HG03575 (cell line): Measurements from ENCODE around the gene KCNMA1.
"Not testable (repeated sequence)": the region's sequence is repeated elsewhere in the genome, so short reads cannot be mapped to it uniquely, and the experiment has no call there.

ENCODE experiments used
- ATAC-seq: cut with Tn5 transposase; IDR thresholded peaks from one replicate; pipeline ENCODE4 v1.9.1; 2021; ENCODE audit not compliant: unreplicated experiment, insufficient number of reproducible peaks, low FRiP score; ENCODE audit errors: extremely low read depth

Gene KCNMA1

GRCh38 chr10:77575271-77576006, 62.2 kb downstream of the KCNMA1 start:
- ATAC-seq, result no peak

- no peak for ATAC-seq
These were observed 63.2 kb downstream of the KCNMA1 start for GRCh38 chr10:77574438-77574837.

GRCh38 chr10:77572520-77572919, 65.1 kb downstream of the KCNMA1 start:
- ATAC-seq, result not testable (repeated sequence)

GRCh38 chr10:77571490-77571889, 66.1 kb downstream of the KCNMA1 start:
- no peak for ATAC-seq

- no peak for ATAC-seq
These were observed 70.6 kb downstream of the KCNMA1 start for GRCh38 chr10:77566914-77567566.

- no peak for ATAC-seq
These were observed 71.4 kb downstream of the KCNMA1 start for GRCh38 chr10:77566236-77566635.

GRCh38 chr10:77565590-77566023, 72.0 kb downstream of the KCNMA1 start:
- no peak for ATAC-seq

GRCh38 chr10:77564731-77565589, 72.6 kb downstream of the KCNMA1 start:
- no peak for ATAC-seq

- no peak for ATAC-seq
These were observed 73.9 kb downstream of the KCNMA1 start for GRCh38 chr10:77563638-77564270.

- no peak for ATAC-seq
These were observed 74.9 kb downstream of the KCNMA1 start for GRCh38 chr10:77562742-77563141.

GRCh38 chr10:77561991-77562390, 75.6 kb downstream of the KCNMA1 start:
- no peak for ATAC-seq

- no peak for ATAC-seq
These were observed 77.1 kb downstream of the KCNMA1 start for GRCh38 chr10:77560471-77560870.

- no peak for ATAC-seq
These were observed 77.6 kb downstream of the KCNMA1 start for GRCh38 chr10:77560052-77560451.

GRCh38 chr10:77556990-77557601, 80.5 kb downstream of the KCNMA1 start:
- no peak for ATAC-seq

- ATAC-seq, result no peak
These were observed 81.9 kb downstream of the KCNMA1 start for GRCh38 chr10:77555591-77556212.

GRCh38 chr10:77554996-77555397, 82.6 kb downstream of the KCNMA1 start:
- ATAC-seq, result no peak

- no peak for ATAC-seq
These were observed 83.6 kb downstream of the KCNMA1 start for GRCh38 chr10:77553966-77554365.

- ATAC-seq, result no peak
These were observed 84.3 kb downstream of the KCNMA1 start for GRCh38 chr10:77553311-77553710.
